GM12878 (cell line): ENCODE results near the gene INPP4B. TPM values are rescaled to one million over a fixed set of nuclear protein-coding genes. Genes with fewer than 3 reads are reported as not detected.
A peak's percentile ranks its signal among the peaks of the same experiment; 100 is the strongest.

Experiments used
- ATAC-seq: fragments of 200-7000 bp; cut with Tn5 transposase; 3 replicates; pipeline ENCODE4 v1.9.1; 2020; ENCODE audit warnings: mild to moderate bottlenecking, moderate library complexity
- BruUV-seq: library from RNA; stranded (reverse); fragments of 400-500 nt; replicated peaks from 2 replicates; lab custom pipeline; 2021; lab: Mats Ljungman, UMichigan
- CTCF ChIA-PET: fragments of 300-600 bp; sonication (Branson Sonifier 250); formaldehyde crosslinking; extraction: SDS; loops from one replicate; lab custom pipeline; 2021; ENCODE audit warnings: inconsistent platforms; lab: Yijun Ruan, JAX
- POLR2A ChIA-PET: fragments of 350-600 bp; formaldehyde crosslinking; extraction: SDS; loops from one replicate; lab custom pipeline; 2021; ENCODE audit warnings: inconsistent platforms; lab: Charles Lee
- RAD21 ChIA-PET: fragments of 300-600 bp; sonication (Branson Sonifier 250); formaldehyde crosslinking; loops from one replicate; lab custom pipeline; 2023; ENCODE audit warnings: antibody characterized with exemption; ENCODE audit not compliant: unreplicated experiment; lab: Charles Lee
- SMC1A ChIA-PET: fragments of 300-600 bp; sonication (Branson Sonifier 250); formaldehyde crosslinking; loops from one replicate; lab custom pipeline; 2023; ENCODE audit not compliant: unreplicated experiment, uncharacterized antibody; lab: Charles Lee
- DNase-seq: peaks from one replicate; pipeline ENCODE4 v3.0.0-alpha.2; 2011; ENCODE audit warnings: low read depth, low spot score
- FAIRE-seq: peaks from 3 replicates; lab custom pipeline; 2011; peaks lifted over from hg19 to GRCh38; lab: Jason Lieb, UNC
- H2AFZ ChIP-seq: 2 replicates; pipeline ENCODE4 v1.6.0; 2011; ENCODE audit warnings: low read depth, low read length, control low read depth; ENCODE audit not compliant: control insufficient read depth
- H3K27ac ChIP-seq: 2 replicates; pipeline ENCODE4 v1.5.1; 2011; ENCODE audit warnings: control low read depth; ENCODE audit not compliant: control insufficient read depth, insufficient read depth
- H3K27me3 ChIP-seq, 2 experiments: replicated peaks in 1 of 2; 2 replicates each; pipeline versions ENCODE4 v1.6.0 to v1.6.1; 2011; ENCODE audit warnings: low read length in 1 of 2; ENCODE audit not compliant: control insufficient read depth in 2 of 2, insufficient read depth in 2 of 2
- H3K36me3 ChIP-seq, 2 experiments: 2 replicates each; pipeline ENCODE4 v1.5.1; 2011; ENCODE audit warnings: low read length in 1 of 2; ENCODE audit not compliant: control insufficient read depth in 2 of 2, insufficient read depth in 2 of 2
- H3K4me1 ChIP-seq: 2 replicates; pipeline ENCODE4 v1.6.1; 2011; ENCODE audit warnings: mild to moderate bottlenecking, low read length, moderate library complexity, mixed read lengths; ENCODE audit not compliant: control insufficient read depth, insufficient read depth
- H3K4me2 ChIP-seq: 2 replicates; pipeline ENCODE4 v1.6.0; 2011; ENCODE audit warnings: control low read depth; ENCODE audit not compliant: control insufficient read depth, insufficient read depth
- H3K4me3 ChIP-seq: fragments of 200-600 bp; sonication (generic); 2 replicates; pipeline ENCODE4 v1.5.1; 2016
- H3K79me2 ChIP-seq: 2 replicates; pipeline ENCODE4 v1.6.0; 2011; ENCODE audit warnings: low read length; ENCODE audit not compliant: control insufficient read depth, insufficient read depth
- H3K9ac ChIP-seq: 2 replicates; pipeline ENCODE4 v1.8.0; 2011; ENCODE audit warnings: low read length, control low read depth, mixed read lengths; ENCODE audit not compliant: control insufficient read depth, insufficient read depth
- H3K9me3 ChIP-seq: replicated peaks from 3 replicates; pipeline ENCODE4 v1.5.1; 2011; ENCODE audit warnings: mild to moderate bottlenecking, low read length; ENCODE audit not compliant: control insufficient read depth, insufficient read depth
- H4K20me1 ChIP-seq: 2 replicates; pipeline ENCODE4 v1.6.0; 2011; ENCODE audit not compliant: control insufficient read depth, insufficient read depth
- ASH2L ChIP-seq: fragments of 300-600, 200-600 bp; sonication (generic); IDR thresholded peaks from 2 replicates; pipeline ENCODE4 v1.6.1; 2017; ENCODE audit warnings: low read depth, mild to moderate bottlenecking, borderline replicate concordance
- CBX5 ChIP-seq: sonication (generic); IDR thresholded peaks from 2 replicates; pipeline ENCODE4 v1.6.1; 2016; ENCODE audit warnings: low read depth, moderate library complexity, mild to moderate bottlenecking, inconsistent platforms
- CTCF ChIP-seq, 3 experiments: IDR thresholded peaks in 2 of 3; conservative IDR thresholded peaks in 1 of 3; 2 replicates each; pipeline ENCODE4 v1.5.1; 2011; ENCODE audit warnings: low read depth in 3 of 3, low read length in 3 of 3, mild to moderate bottlenecking in 3 of 3, control low read depth in 2 of 3, moderate library complexity in 2 of 3, inconsistent platforms in 1 of 3, mixed read lengths in 1 of 3; ENCODE audit not compliant: control insufficient read depth in 2 of 3, insufficient read depth in 1 of 3; ENCODE audit errors: extremely low read depth in 1 of 3
- HDAC2 ChIP-seq: fragments of 200-600 bp; sonication (generic); IDR thresholded peaks from 2 replicates; pipeline ENCODE4 v1.6.1; 2017
- PRDM15 ChIP-seq: fragments of 450-650 bp; formaldehyde crosslinking; IDR thresholded peaks from 2 replicates; pipeline ENCODE4 v1.4.0; 2020; ENCODE audit warnings: mild to moderate bottlenecking, moderate library complexity
- RAD21 ChIP-seq: IDR thresholded peaks from 2 replicates; pipeline ENCODE4 v1.6.1; 2011; ENCODE audit warnings: mild to moderate bottlenecking, low read depth, low read length, moderate library complexity; ENCODE audit not compliant: insufficient read depth
- RUNX3 ChIP-seq: IDR thresholded peaks from 2 replicates; pipeline ENCODE4 v1.6.1; 2012; ENCODE audit warnings: low read length, inconsistent platforms
- SMARCA5 ChIP-seq: fragments of 450-650 bp; IDR thresholded peaks from 2 replicates; pipeline ENCODE4 v1.6.1; 2017; ENCODE audit warnings: mild to moderate bottlenecking
- SMC3 ChIP-seq: IDR thresholded peaks from 2 replicates; pipeline ENCODE4 v1.6.1; 2011; ENCODE audit warnings: low read length, improper control_type of control experiment, borderline replicate concordance
- SPI1 ChIP-seq: IDR thresholded peaks from 2 replicates; pipeline ENCODE4 v1.6.1; 2011; ENCODE audit warnings: low read depth, mild to moderate bottlenecking, low read length, moderate library complexity, borderline replicate concordance; ENCODE audit not compliant: insufficient read depth
- SREBF1 ChIP-seq: IDR thresholded peaks from 2 replicates; pipeline ENCODE4 v1.6.1; 2012; ENCODE audit warnings: mild to moderate bottlenecking, low read length
- ZZZ3 ChIP-seq: IDR thresholded peaks from 2 replicates; pipeline ENCODE4 v1.6.1; 2011; ENCODE audit warnings: low read depth; ENCODE audit not compliant: control insufficient read depth, insufficient read length
- WGBS: methylation state at CpG from one replicate; pipeline ENCODE4 v1.1.6; 2016; ENCODE audit warnings: low lambda C conversion rate; ENCODE audit not compliant: insufficient replicate concordance, insufficient coverage; ENCODE audit errors: missing lambda C conversion rate; 5-methylcytosine and 5-hydroxymethylcytosine counted together
- in situ Hi-C: fragments of 300-500 bp; cut with MboI; formaldehyde crosslinking; loops from 9 replicates; pipeline ENCODE4 v1.14.3; 2018; ENCODE audit warnings: mixed read lengths
- intact Hi-C: fragments of 100-400 bp; cut with micrococcal nuclease; formaldehyde crosslinking; loops from one replicate; pipeline ENCODE4 v1.14.2; 2022; ENCODE audit not compliant: unreplicated experiment
- polyA plus RNA-seq, 11 experiments: library from polyadenylated mRNA; depleted of rRNA in 4 of 11; unstranded in 6 of 11; stranded (reverse) in 5 of 11; fragments of >200 nt; fragmentation: Nextera tagmentation in 4 of 11; fragmentation: Illumina TruSeq in 1 of 11; extraction: Ambion mirVana in 4 of 11; extraction: Trizol in 1 of 11; gene quantifications; 1 replicate in 1 of 11; 2 replicates in 10 of 11; pipeline versions ENCODE4 v1.2.1 to v1.2.3, GENCODE V29; 2011 to 2016; ENCODE audit warnings: inconsistent platforms in 2 of 11, missing spikeins in 2 of 11, low read depth in 1 of 11
- total RNA-seq, 4 experiments: library from RNA; depleted of rRNA in 3 of 4; stranded (reverse); fragments of >200 nt in 3 of 4; fragmentation: Illumina TruSeq in 1 of 4; extraction: Trizol in 1 of 4; gene quantifications; 2 replicates each; pipeline versions ENCODE4 v1.2.1 to v1.2.3, GENCODE V29; 2013 to 2021

Gene INPP4B
- total and polyA plus RNA-seq, 10 of the 15 experiments (the other 5 are each of a cell fraction or from before 2014, with no cell fraction given): 0.53 to 11.2 (median 0.95) TPM

GRCh38 chr4:142886566-142886965 lies 40.5 kb upstream of the INPP4B start (continued):
- TF ChIP-seq RUNX3: no peak
- no peak for TF ChIP-seq CBX5
- TF ChIP-seq SMARCA5: no peak
- TF ChIP-seq SREBF1: no peak
- no peak for TF ChIP-seq SPI1
- no peak for TF ChIP-seq ASH2L
- TF ChIP-seq HDAC2: no peak

GRCh38 chr4:142883040-142883832 lies 37.1 kb upstream of the INPP4B start:
- H3K9ac ChIP-seq: no peak overlapping the region

More at GRCh38 chr4:142883040-142883832, 37.1 kb upstream of the INPP4B start:
- Histone ChIP-seq H4K20me1 (no peaks in the 10 kb centered on the region), H3K27me3 (no peaks in the 10 kb centered on the region), H3K9me3 (no peaks in the 10 kb centered on the region), H3K4me1 (no peaks in the 10 kb centered on the region), H2AFZ (no peak overlapping the region), H3K36me3 (no peaks in the 10 kb centered on the region), H3K79me2 (no peaks in the 10 kb centered on the region), H3K4me2 (no peak overlapping the region), H3K27ac (no peak overlapping the region), H3K4me3 (no peak overlapping the region)
- ChIA-PET SMC1A (interaction anchor here (0.6 to 3.1 kb wide), 3 partner anchors 138 to 382 kb away, joined by 3 to 14 read pairs (median 3); no protein-coding TSS in a partner anchor), POLR2A (no interaction called here), CTCF (interaction anchor here (0.7 to 3.4 kb wide), 3 partner anchors 143 to 600 kb away, joined by 3 to 24 read pairs (median 4); no protein-coding TSS in a partner anchor), RAD21 (interaction anchor here (2.4 kb wide), 1 partner anchor 142 kb away, joined by 6 read pairs; no protein-coding TSS in a partner anchor)
- intact Hi-C loops (loop anchor here (2.0 to 10.0 kb wide), 2 partner anchors 142 to 602 kb away; no protein-coding TSS in a partner anchor), in situ Hi-C loops (no loop called here)
- no peak for DNase-seq
- peak; percentile 57; the same call in 2 of the 3 replicates for ATAC-seq
- FAIRE-seq: no peak
- BruUV-seq: no TSS peak
- 0% methylated on average over 4 of the region's 4 CpGs for WGBS
- TF ChIP-seq CTCF (IDR thresholded peaks at IDR 0.05 in 2 of 3, conservative IDR thresholded peaks at IDR 0.05 in 1 of 3; ENCODE audit: control insufficient read depth in 2 of 3, extremely low read depth in 1 of 3, insufficient read depth in 1 of 3, low read depth in 3 of 3, low read length in 3 of 3) (peak in 2 of 3 experiments; percentile 20 to 30; a peak in 2 of 6 replicates), SMC3 (peak; percentile 22; the same call in 1 of the 2 replicates), PRDM15 (CRISPR knock-in tag) (no peak), RAD21 (peak; percentile 25; the same call in 1 of the 2 replicates), ZZZ3 (no peak)
